OCI-LY1 (cell line): ENCODE measurements around the gene LRRC45.

Source experiments
- EZH2 ChIP-seq: fragments of 200-600 bp; sonication (generic), shearing (Covaris generic); IDR thresholded peaks from 2 replicates; pipeline ENCODE4 v1.8.0; 2017; ENCODE audit warnings: borderline replicate concordance, mixed run types, mild to moderate bottlenecking, antibody characterized with exemption, low read length, moderate library complexity, mixed read lengths
- TF ChIP-seq, protein P1 (sequence below): fragments of 200-600 bp; sonication (generic), shearing (Covaris generic); IDR thresholded peaks from 2 replicates; pipeline ENCODE4 v1.5.1; 2017; ENCODE audit warnings: mild to moderate bottlenecking, antibody characterized with exemption, low read length, moderate library complexity, mixed read lengths

DNA sequence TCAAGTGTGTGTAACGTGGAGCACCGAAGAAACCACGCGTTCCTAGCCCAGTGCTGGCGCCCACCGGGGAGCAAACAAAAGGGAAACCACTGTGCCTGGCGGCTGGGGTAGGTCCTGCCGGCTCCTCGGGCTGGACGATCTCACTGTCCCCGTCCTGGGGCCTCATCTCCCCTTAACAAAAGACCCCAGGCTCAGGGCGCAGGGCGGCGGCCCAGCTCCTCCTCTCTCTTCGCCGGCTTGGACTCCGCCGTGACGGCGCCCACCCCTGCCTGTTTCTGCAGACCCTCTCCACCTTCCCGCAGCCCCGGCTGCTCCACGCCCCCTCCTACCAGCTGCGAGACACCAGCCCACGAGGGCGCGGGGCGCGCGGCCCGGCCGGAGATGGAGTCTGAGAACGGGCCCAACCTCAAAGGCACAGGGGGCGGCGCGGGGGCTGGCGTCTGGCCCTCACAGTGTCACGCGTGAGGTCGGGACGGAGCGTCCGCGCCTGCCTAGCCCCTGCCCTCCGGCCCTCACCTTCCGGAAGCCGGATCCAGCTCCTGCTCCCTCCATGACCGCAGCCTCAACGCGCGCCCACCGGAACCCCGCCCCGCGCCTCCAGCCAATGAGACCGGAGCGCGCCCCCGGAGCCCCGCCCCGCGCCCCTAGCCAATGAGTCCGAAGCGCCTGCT, 660 bp upstream of the LRRC45 start, which contains the start of gene CENPX:
- TF ChIP-seq, protein P1, sequence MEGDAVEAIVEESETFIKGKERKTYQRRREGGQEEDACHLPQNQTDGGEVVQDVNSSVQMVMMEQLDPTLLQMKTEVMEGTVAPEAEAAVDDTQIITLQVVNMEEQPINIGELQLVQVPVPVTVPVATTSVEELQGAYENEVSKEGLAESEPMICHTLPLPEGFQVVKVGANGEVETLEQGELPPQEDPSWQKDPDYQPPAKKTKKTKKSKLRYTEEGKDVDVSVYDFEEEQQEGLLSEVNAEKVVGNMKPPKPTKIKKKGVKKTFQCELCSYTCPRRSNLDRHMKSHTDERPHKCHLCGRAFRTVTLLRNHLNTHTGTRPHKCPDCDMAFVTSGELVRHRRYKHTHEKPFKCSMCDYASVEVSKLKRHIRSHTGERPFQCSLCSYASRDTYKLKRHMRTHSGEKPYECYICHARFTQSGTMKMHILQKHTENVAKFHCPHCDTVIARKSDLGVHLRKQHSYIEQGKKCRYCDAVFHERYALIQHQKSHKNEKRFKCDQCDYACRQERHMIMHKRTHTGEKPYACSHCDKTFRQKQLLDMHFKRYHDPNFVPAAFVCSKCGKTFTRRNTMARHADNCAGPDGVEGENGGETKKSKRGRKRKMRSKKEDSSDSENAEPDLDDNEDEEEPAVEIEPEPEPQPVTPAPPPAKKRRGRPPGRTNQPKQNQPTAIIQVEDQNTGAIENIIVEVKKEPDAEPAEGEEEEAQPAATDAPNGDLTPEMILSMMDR = no peak
- TF ChIP-seq EZH2 = no peak
